ENCODE measurements around the gene TMPRSS2. TPM values are rescaled to one million over a fixed set of nuclear protein-coding genes. Genes with fewer than 3 reads are reported as not detected.

Gene TMPRSS2
- total RNA-seq, 3 donors from 2014 or later (not counting 1 experiment from before 2014, with no cell fraction given), result not detected

GRCh38 chr21:41460578-41461527, 47.1 kb downstream of the TMPRSS2 start:
- H3K27me3 Mint-ChIP-seq (ENCODE audit: low read depth in 2 of 2), result no peaks in the 10 kb centered on the region
- WGBS (ENCODE audit: insufficient coverage), result 56% methylated on average over 16 of the region's 17 CpGs
- peak overlapping the region in 1 of 2 donors; percentile 29 for H3K27ac Mint-ChIP-seq
- Histone ChIP-seq H3K9me3 (ENCODE audit: control insufficient read depth, insufficient read depth, low read length) (no peaks in the 10 kb centered on the region), H3K27ac (ENCODE audit: low read length) (no peak overlapping the region), H3K4me1 (ENCODE audit: control insufficient read depth, insufficient read depth, low read length) (no peaks in the 10 kb centered on the region), H3K27me3 (ENCODE audit: control insufficient read depth, insufficient read depth, low read length) (no peaks in the 10 kb centered on the region), H3K36me3 (ENCODE audit: control insufficient read depth, insufficient read depth, low read length) (peaks cover 7% of the 10 kb centered on the region), H3K4me3 (ENCODE audit: low read length) (no peak overlapping the region)
- no peaks in the 10 kb centered on the region for H3K9me3 Mint-ChIP-seq
- intact Hi-C loops (cut with micrococcal nuclease), result loop anchor here (1.0 kb wide), 1 partner anchor 178 kb away; no protein-coding TSS in a partner anchor
- H3K4me3 Mint-ChIP-seq, result no peak overlapping the region
- peak; percentile 59 for TF ChIP-seq CTCF (IDR thresholded peaks at IDR 0.05)
- H3K36me3 Mint-ChIP-seq, result no peaks in the 10 kb centered on the region
- DNase-seq (peak in 1 of 2 donors; percentile 72), ATAC-seq (peak; percentile 59 to 70 (median 61))
- H3K4me1 Mint-ChIP-seq, result no peaks in the 10 kb centered on the region

GRCh38 chr21:41459884-41460534, 47.9 kb downstream of the TMPRSS2 start:
- H3K36me3 ChIP-seq (ENCODE audit: control insufficient read depth, insufficient read depth, low read length), result peaks cover 12% of the 10 kb centered on the region
- no peaks in the 10 kb centered on the region for H3K4me1 ChIP-seq (ENCODE audit: control insufficient read depth, insufficient read depth, low read length)
- Mint-ChIP-seq H3K4me1 (no peaks in the 10 kb centered on the region), H3K27ac (peak overlapping the region; percentile 29 to 56), H3K4me3 (no peak overlapping the region), H3K27me3 (ENCODE audit: low read depth in 2 of 2) (no peaks in the 10 kb centered on the region), H3K36me3 (no peaks in the 10 kb centered on the region), H3K9me3 (no peaks in the 10 kb centered on the region)
- ATAC-seq (peak in 1 of 3 donors; percentile 8), DNase-seq (no peak)
- no peak for TF ChIP-seq CTCF (IDR thresholded peaks at IDR 0.05)
- no peaks in the 10 kb centered on the region for H3K9me3 ChIP-seq (ENCODE audit: control insufficient read depth, insufficient read depth, low read length)
- no peak overlapping the region for H3K4me3 ChIP-seq (ENCODE audit: low read length)
- no peaks in the 10 kb centered on the region for H3K27me3 ChIP-seq (ENCODE audit: control insufficient read depth, insufficient read depth, low read length)
- intact Hi-C loops (cut with micrococcal nuclease), result loop anchor here (1.0 kb wide), 1 partner anchor 177 kb away; no protein-coding TSS in a partner anchor
- WGBS (ENCODE audit: insufficient coverage), result 87% methylated on average over 8 of the region's 9 CpGs
- no peak overlapping the region for H3K27ac ChIP-seq (ENCODE audit: low read length)

GRCh38 chr21:41458559-41458958, 49.4 kb downstream of the TMPRSS2 start:
- no peaks in the 10 kb centered on the region for H3K27me3 Mint-ChIP-seq (ENCODE audit: low read depth in 2 of 2)
- 95% methylated on average over 22 of the region's 22 CpGs for WGBS (ENCODE audit: insufficient coverage)
- H3K4me1 ChIP-seq (ENCODE audit: control insufficient read depth, insufficient read depth, low read length), result no peaks in the 10 kb centered on the region
- H3K36me3 ChIP-seq (ENCODE audit: control insufficient read depth, insufficient read depth, low read length), result peaks cover 18% of the 10 kb centered on the region
- no peak overlapping the region for H3K4me3 Mint-ChIP-seq
- no peaks in the 10 kb centered on the region for H3K4me1 Mint-ChIP-seq
- no peak for TF ChIP-seq CTCF (IDR thresholded peaks at IDR 0.05)
- no peaks in the 10 kb centered on the region for H3K27me3 ChIP-seq (ENCODE audit: control insufficient read depth, insufficient read depth, low read length)
- H3K27ac Mint-ChIP-seq, result no peak overlapping the region
- no peak overlapping the region for H3K27ac ChIP-seq (ENCODE audit: low read length)
- H3K36me3 Mint-ChIP-seq, result peaks cover 2% of the 10 kb centered on the region
- intact Hi-C loops (cut with micrococcal nuclease), result no loop called here
- no peaks in the 10 kb centered on the region for H3K9me3 Mint-ChIP-seq
- ATAC-seq, result no peak
- H3K4me3 ChIP-seq (ENCODE audit: low read length), result no peak overlapping the region
- DNase-seq, result no peak
- H3K9me3 ChIP-seq (ENCODE audit: control insufficient read depth, insufficient read depth, low read length), result no peaks in the 10 kb centered on the region

Measured in natural killer cell (primary cell).